Sigmoid colon (tissue), 7 donors: Measurements from ENCODE around the gene APOL2. TPM values are rescaled to one million over a fixed set of nuclear protein-coding genes. Genes with fewer than 3 reads are reported as not detected.
"Not testable (repeated sequence)": the region's sequence is repeated elsewhere in the genome, so short reads cannot be mapped to it uniquely, and the experiment has no call there.

Experiments used
- DNase-seq: peaks from one replicate; pipeline ENCODE4 v3.0.0-alpha.2; 2019
- H3K27ac ChIP-seq, 4 donors: fragments of 200-600 bp; sonication (generic); one replicate each; pipeline ENCODE4 v1.5.1; 2016 to 2019; ENCODE audit warnings: mild to moderate bottlenecking in 1 of 4
- H3K27me3 ChIP-seq, 3 donors: fragments of 200-600 bp; sonication (generic); one replicate each; pipeline ENCODE4 v1.5.1; 2019; ENCODE audit warnings: mild to moderate bottlenecking in 1 of 3
- H3K36me3 ChIP-seq, 4 donors: fragments of 200-600 bp; sonication (generic); one replicate each; pipeline ENCODE4 v1.5.1; 2016 to 2019
- H3K4me1 ChIP-seq, 4 donors: fragments of 200-600 bp; sonication (generic); one replicate each; pipeline ENCODE4 v1.5.1; 2017 to 2019
- H3K4me3 ChIP-seq, 4 donors: fragments of 200-600 bp; sonication (generic); one replicate each; pipeline ENCODE4 v1.5.1; 2017 to 2019; ENCODE audit warnings: mild to moderate bottlenecking in 2 of 4, moderate library complexity in 1 of 4
- H3K9me3 ChIP-seq, 4 donors: fragments of 200-600 bp in 3 of 4; sonication (generic) in 3 of 4; one replicate each; pipeline versions ENCODE4 v1.5.1 to v1.6.1; 2013 to 2019
- CTCF ChIP-seq, 4 experiments: fragments of 450-650 bp in 3 of 4; fragments of 200-600 bp in 1 of 4; IDR thresholded peaks; one replicate each; pipeline ENCODE4 v1.5.1; 2016 to 2019; ENCODE audit warnings: antibody characterized with exemption in 4 of 4, mild to moderate bottlenecking in 3 of 4, moderate library complexity in 2 of 4
- EP300 ChIP-seq, 4 donors: sonication (generic); formaldehyde crosslinking; IDR thresholded peaks; one replicate each; pipeline ENCODE4 v1.6.1; 2017; ENCODE audit warnings: antibody characterized with exemption in 4 of 4
- POLR2A ChIP-seq, 2 donors: fragments of 450-650 bp; IDR thresholded peaks; one replicate each; pipeline ENCODE4 v1.6.1; 2016; ENCODE audit warnings: antibody characterized with exemption in 2 of 2, mild to moderate bottlenecking in 2 of 2, moderate library complexity in 2 of 2
- POLR2AphosphoS5 ChIP-seq, 4 donors: sonication (generic); formaldehyde crosslinking; IDR thresholded peaks; one replicate each; pipeline ENCODE4 v1.6.1; 2017; ENCODE audit warnings: antibody characterized with exemption in 4 of 4
- WGBS, 2 donors: extraction: QIAGEN DNeasy Blood & Tissue Kit; methylation state at CpG; one replicate each; pipeline ENCODE4 v1.1.7; 2013; 5-methylcytosine and 5-hydroxymethylcytosine counted together
- intact Hi-C: fragments of 100-400 bp; cut with DNase I; formaldehyde crosslinking; loops from one replicate; pipeline ENCODE4 v1.15.1; 2023
- polyA plus RNA-seq, 3 donors: library from polyadenylated mRNA; stranded (reverse); fragments of 200-250 nt; gene quantifications; one replicate each; pipeline ENCODE4 v1.2.3, GENCODE V29; 2013
- total RNA-seq, 4 donors: library from RNA; depleted of rRNA; stranded (reverse); fragments of >200 nt; gene quantifications; one replicate each; pipeline ENCODE4 v1.1.0, GENCODE V29; 2016
- donor health status: healthy with polysubstance abuse.
- donor health status: Bipolar disorder and iron deficiency.
- donor health status: healthy.

APOL2 gene
- total and polyA plus RNA-seq, 7 donors: 18.6 to 59.5 (median 29.1) TPM

- no peaks in the 10 kb centered on the region for H3K9me3 ChIP-seq
- 55 to 70% methylated on average over 8 of the region's 8 CpGs for WGBS, 2 donors
- H3K4me1 ChIP-seq: peaks cover 0 to 10% (median 7%) of the 10 kb centered on the region in 4 donors
- H3K27ac ChIP-seq: no peak overlapping the region
- DNase-seq: no peak
- TF ChIP-seq CTCF (IDR thresholded peaks at IDR 0.05): no peak
- no peak for TF ChIP-seq POLR2A (IDR thresholded peaks at IDR 0.05)
- no peak for TF ChIP-seq POLR2AphosphoS5 (IDR thresholded peaks at IDR 0.05)
- no peak for TF ChIP-seq EP300 (IDR thresholded peaks at IDR 0.05)
- no peak overlapping the region for H3K4me3 ChIP-seq
- H3K27me3 ChIP-seq: no peaks in the 10 kb centered on the region
- no peaks in the 10 kb centered on the region for H3K36me3 ChIP-seq
- intact Hi-C loops: no loop called here
Measured at GRCh38 chr22:36204001-36204631, 35.2 kb downstream of the APOL2 start.

- DNase-seq, H3K27me3 ChIP-seq, H3K4me3 ChIP-seq, H3K27ac ChIP-seq, H3K9me3 ChIP-seq, H3K36me3 ChIP-seq, intact Hi-C loops, H3K4me1 ChIP-seq: not testable (repeated sequence)
- 25 to 77% methylated on average over 7 of the region's 7 CpGs for WGBS, 2 donors
Measured at GRCh38 chr22:36203441-36203840, 35.9 kb downstream of the APOL2 start.

- H3K27ac ChIP-seq, H3K9me3 ChIP-seq, H3K27me3 ChIP-seq, H3K4me1 ChIP-seq, H3K36me3 ChIP-seq, H3K4me3 ChIP-seq, intact Hi-C loops: not testable (repeated sequence)
- 17 to 56% methylated on average over 8 of the region's 8 CpGs for whole genome bisulfite sequencing, 2 donors
- peak; percentile 64 for DNase-seq
Measured at GRCh38 chr22:36202906-36203305, 36.4 kb downstream of the APOL2 start.

GRCh38 chr22:36201630-36202319 lies 37.6 kb downstream of the APOL2 start, which contains the start of gene APOL4:
TSS of gene APOL4 (minus strand) at chr22:36201809. CDS start at chr22:36201734, 75 bp downstream.
- TF ChIP-seq POLR2A (IDR thresholded peaks at IDR 0.05) (no peak), POLR2AphosphoS5 (IDR thresholded peaks at IDR 0.05) (peak in 3 of 4 donors; percentile 33 to 44 (median 43))
- intact Hi-C loops: no loop called here
- 48 to 49% methylated on average over 13 of the region's 13 CpGs for WGBS, 2 donors
- Histone ChIP-seq H3K27ac (peak within 1 kb of the TSS in 3 of 4 donors; percentile 20 to 49 (median 40)), H3K4me1 (peaks cover 0 to 18% (median 10%) of the 10 kb centered on the region in 4 donors), H3K9me3 (no peaks in the 10 kb centered on the region), H3K4me3 (peak within 1 kb of the TSS in 2 of 4 donors; percentile 9 to 21), H3K27me3 (no peaks in the 10 kb centered on the region), H3K36me3 (no peaks in the 10 kb centered on the region)
- DNase-seq: peak; percentile 88

GRCh38 chr22:36201025-36201424 lies 38.3 kb downstream of the APOL2 start:
- peak overlapping the region in 3 of 4 donors; percentile 20 to 49 (median 40) for H3K27ac ChIP-seq
- peak overlapping the region in 2 of 4 donors; percentile 9 to 21 for H3K4me3 ChIP-seq
- H3K9me3 ChIP-seq, H3K36me3 ChIP-seq, DNase-seq, H3K27me3 ChIP-seq, intact Hi-C loops: not testable (repeated sequence)
- H3K4me1 ChIP-seq: peaks cover 0 to 23% (median 10%) of the 10 kb centered on the region in 4 donors
- 15 to 60% methylated on average over 1 of the region's 5 CpGs for WGBS, 2 donors

- no peaks in the 10 kb centered on the region for H3K36me3 ChIP-seq
- no peaks in the 10 kb centered on the region for H3K9me3 ChIP-seq
- no peak for TF ChIP-seq POLR2AphosphoS5 (IDR thresholded peaks at IDR 0.05)
- TF ChIP-seq POLR2A (IDR thresholded peaks at IDR 0.05): no peak
- no peak for TF ChIP-seq CTCF (IDR thresholded peaks at IDR 0.05)
- no peak for TF ChIP-seq EP300 (IDR thresholded peaks at IDR 0.05)
- no peak for DNase-seq
- H3K27ac ChIP-seq: no peak overlapping the region
- intact Hi-C loops: loop anchor here (5.0 kb wide), 1 partner anchor 38 kb away; the partner anchor contains the start of gene APOL2
- 68 to 89% methylated on average over 5 of the region's 5 CpGs for WGBS, 2 donors
- no peaks in the 10 kb centered on the region for H3K27me3 ChIP-seq
- peaks cover 0 to 27% (median 10%) of the 10 kb centered on the region in 4 donors for H3K4me1 ChIP-seq
- no peak overlapping the region for H3K4me3 ChIP-seq
Measured at GRCh38 chr22:36199001-36199551, 40.3 kb downstream of the APOL2 start.
